SK-N-SH (cell line): Measurements from ENCODE around the gene MCM5. TPM values are rescaled to one million over a fixed set of nuclear protein-coding genes. Genes with fewer than 3 reads are reported as not detected.

Experiments
- CTCF ChIA-PET: fragments of 300-600, 350-600 bp; formaldehyde crosslinking; extraction: SDS; loops from one replicate; lab custom pipeline; 2021; lab: Yijun Ruan, JAX
- POLR2A ChIA-PET: fragments of 350-600 bp; sonication (Branson Sonifier 250); formaldehyde crosslinking; extraction: SDS; loops from one replicate; lab custom pipeline; 2020; ENCODE audit warnings: antibody characterized with exemption, inconsistent platforms; lab: Yijun Ruan, JAX
- DNase-seq: peaks from one replicate; pipeline ENCODE4 v3.0.0; 2012
- H2AFZ ChIP-seq: fragments of 200-600 bp; sonication (generic); 2 replicates; pipeline ENCODE4 v1.8.1; 2016; ENCODE audit warnings: antibody characterized with exemption, mild to moderate bottlenecking, low read depth
- H3F3A ChIP-seq: fragments of 200-600 bp; sonication (generic); replicated peaks from 2 replicates; pipeline ENCODE3; 2016; ENCODE audit warnings: antibody characterized with exemption, mild to moderate bottlenecking; ENCODE audit not compliant: insufficient read depth
- H3K27ac ChIP-seq, 2 experiments: fragments of 200-500 bp in 1 of 2; fragments of 200-600 bp in 1 of 2; sonication (Bioruptor generic) in 1 of 2; sonication (generic), shearing (Covaris generic) in 1 of 2; 2 replicates each; pipeline versions ENCODE4 v1.5.1 to v1.6.1; 2014 to 2016; ENCODE audit warnings: low read depth in 2 of 2, inconsistent platforms in 1 of 2, low read length in 1 of 2, mild to moderate bottlenecking in 1 of 2, mixed read lengths in 1 of 2
- H3K27me3 ChIP-seq: fragments of 200-600 bp; sonication (generic), shearing (Covaris generic); 2 replicates; pipeline ENCODE4 v1.6.1; 2016; ENCODE audit warnings: mixed run types; ENCODE audit not compliant: insufficient read depth
- H3K36me3 ChIP-seq, 2 experiments: fragments of 200-500 bp in 1 of 2; fragments of 200-600 bp in 1 of 2; sonication (Bioruptor generic) in 1 of 2; sonication (generic) in 1 of 2; replicated peaks in 1 of 2; 2 replicates each; pipeline versions ENCODE3 to v1.5.1; 2014 to 2016; ENCODE audit warnings: low read length in 1 of 2, mild to moderate bottlenecking in 1 of 2; ENCODE audit not compliant: insufficient read depth in 2 of 2, control insufficient read depth in 1 of 2
- H3K4me1 ChIP-seq, 2 experiments: fragments of 200-500 bp in 1 of 2; fragments of 200-600 bp in 1 of 2; sonication (Bioruptor generic) in 1 of 2; sonication (generic), shearing (Covaris generic) in 1 of 2; 2 replicates each; pipeline versions ENCODE4 v1.5.1 to v1.6.1; 2014 to 2016; ENCODE audit warnings: low read depth in 1 of 2, low read length in 1 of 2, mixed run types in 1 of 2; ENCODE audit not compliant: insufficient read depth in 2 of 2, control insufficient read depth in 1 of 2
- H3K4me2 ChIP-seq: fragments of 200-600 bp; sonication (generic), shearing (Covaris generic); 2 replicates; pipeline ENCODE4 v1.6.1; 2017; ENCODE audit warnings: mixed run types
- H3K4me3 ChIP-seq, 2 experiments: fragments of 200-500 bp in 1 of 2; fragments of 200-600 bp in 1 of 2; sonication (Bioruptor generic) in 1 of 2; sonication (generic), shearing (Covaris generic) in 1 of 2; 2 replicates each; pipeline versions ENCODE4 v1.5.1 to v1.8.1; 2014 to 2016; ENCODE audit warnings: low read depth in 2 of 2, inconsistent platforms in 1 of 2, low read length in 1 of 2, mild to moderate bottlenecking in 1 of 2, mixed read lengths in 1 of 2, moderate library complexity in 1 of 2
- H3K79me2 ChIP-seq: fragments of 200-600 bp; sonication (generic); 2 replicates; pipeline ENCODE4 v1.8.1; 2017; ENCODE audit warnings: mild to moderate bottlenecking; ENCODE audit not compliant: insufficient read depth
- H3K9ac ChIP-seq: fragments of 200-600 bp; sonication (generic); 2 replicates; pipeline ENCODE4 v1.6.1; 2017; ENCODE audit warnings: mixed run types
- H3K9me2 ChIP-seq: fragments of 200-600 bp; sonication (generic); 2 replicates; pipeline ENCODE4 v1.6.1; 2017; ENCODE audit warnings: mixed run types
- H3K9me3 ChIP-seq: fragments of 200-600 bp; sonication (generic); 2 replicates; pipeline ENCODE4 v1.6.1; 2017; ENCODE audit warnings: mixed run types, mild to moderate bottlenecking, moderate library complexity
- H4K20me1 ChIP-seq: fragments of 200-600 bp; sonication (generic); 2 replicates; pipeline ENCODE4 v1.6.1; 2017; ENCODE audit warnings: mild to moderate bottlenecking, mixed run types; ENCODE audit not compliant: insufficient read depth
- CHD2 ChIP-seq: fragments of 150-350 bp; IDR thresholded peaks from 2 replicates; pipeline ENCODE4 v1.6.1; 2018; ENCODE audit warnings: low read length; ENCODE audit not compliant: partially characterized antibody
- CTCF ChIP-seq: fragments of 200-600 bp; sonication (generic); IDR thresholded peaks from 2 replicates; pipeline ENCODE4 v1.6.1; 2017; ENCODE audit warnings: antibody characterized with exemption, mild to moderate bottlenecking, moderate library complexity
- ELF1 ChIP-seq: IDR thresholded peaks from 2 replicates; pipeline ENCODE4 v1.4.0; 2012
- EP300 ChIP-seq, 2 experiments: IDR thresholded peaks; 2 replicates each; pipeline versions ENCODE4 v1.4.0 to v1.6.1; 2012; ENCODE audit warnings: borderline replicate concordance in 1 of 2, low read depth in 1 of 2, low read length in 1 of 2
- FOSL2 ChIP-seq: IDR thresholded peaks from 2 replicates; pipeline ENCODE4 v1.4.0; 2012; ENCODE audit warnings: low read depth, mild to moderate bottlenecking, moderate library complexity, borderline replicate concordance
- FOXJ3 ChIP-seq: sonication (generic); formaldehyde crosslinking; IDR thresholded peaks from 2 replicates; pipeline ENCODE4 v1.5.1; 2020; ENCODE audit warnings: mild to moderate bottlenecking, missing genetic modification reagents
- FOXM1 ChIP-seq: IDR thresholded peaks from 2 replicates; pipeline ENCODE4 v1.4.0; 2012; ENCODE audit warnings: low read depth, mild to moderate bottlenecking
- GATA2 ChIP-seq: sonication (generic); formaldehyde crosslinking; IDR thresholded peaks from 2 replicates; pipeline ENCODE4 v1.5.0; 2020; ENCODE audit warnings: mild to moderate bottlenecking, missing genetic modification reagents
- IRF3 ChIP-seq: fragments of 150-350 bp; IDR thresholded peaks from 2 replicates; pipeline ENCODE4 v1.6.1; 2016; ENCODE audit warnings: mild to moderate bottlenecking, low read depth, low read length
- JUND ChIP-seq: IDR thresholded peaks from 2 replicates; pipeline ENCODE4 v1.4.0; 2012
- MEF2A ChIP-seq: IDR thresholded peaks from 2 replicates; pipeline ENCODE4 v1.4.0; 2012; ENCODE audit warnings: low read depth, borderline replicate concordance
- PBX3 ChIP-seq: IDR thresholded peaks from 2 replicates; pipeline ENCODE4; 2012
- POLR2AphosphoS5 ChIP-seq: IDR thresholded peaks from 2 replicates; pipeline ENCODE4 v1.6.1; 2012; ENCODE audit warnings: low read depth, low read length
- RAD21 ChIP-seq: IDR thresholded peaks from 2 replicates; pipeline ENCODE4 v1.6.1; 2012; ENCODE audit warnings: mild to moderate bottlenecking, low read length
- RCOR1 ChIP-seq: fragments of 150-350 bp; IDR thresholded peaks from 2 replicates; pipeline ENCODE4 v1.6.1; 2017; ENCODE audit warnings: antibody characterized with exemption, low read length
- REST ChIP-seq: IDR thresholded peaks from 2 replicates; pipeline ENCODE4 v1.6.1; 2012; ENCODE audit warnings: mild to moderate bottlenecking, low read depth, low read length, moderate library complexity
- SIN3A ChIP-seq: IDR thresholded peaks from 2 replicates; pipeline ENCODE4 v1.6.1; 2012; ENCODE audit warnings: low read depth, mild to moderate bottlenecking, low read length, moderate library complexity, borderline replicate concordance
- TAF1 ChIP-seq: IDR thresholded peaks from 2 replicates; pipeline ENCODE4 v1.6.1; 2012; ENCODE audit warnings: low read depth, mild to moderate bottlenecking, low read length, moderate library complexity, borderline replicate concordance
- YY1 ChIP-seq: IDR thresholded peaks from 2 replicates; pipeline ENCODE4 v1.4.0; 2012; ENCODE audit warnings: low read depth, mild to moderate bottlenecking
- WGBS: methylation state at CpG from one replicate; pipeline ENCODE4 v1.1.6; 2017; ENCODE audit warnings: low lambda C conversion rate; 5-methylcytosine and 5-hydroxymethylcytosine counted together
- polyA plus RNA-seq, 3 experiments: library from polyadenylated mRNA; depleted of rRNA; stranded (reverse); fragments of >200 nt; gene quantifications; 2 replicates each; pipeline ENCODE4 v1.2.3, GENCODE V29; 2012

The MCM5 gene
- polyA plus RNA-seq, 1 of the 3 experiments (the other 2 are of a cell fraction), result 42.9 TPM

GRCh38 chr22:35392357-35392756 is 7.6 kb upstream of the MCM5 start:
- no peak overlapping the region for H3K9ac ChIP-seq
- WGBS, result 100% methylated on average over 2 of the region's 2 CpGs
- peaks cover 0 to 9% of the 10 kb centered on the region in 2 experiments for H3K36me3 ChIP-seq
- no peak overlapping the region for H3K4me2 ChIP-seq
- no peak overlapping the region for H3K27ac ChIP-seq
- POLR2A ChIA-PET, result no interaction called here
- no peaks in the 10 kb centered on the region for H3K4me1 ChIP-seq
- H3K9me2 ChIP-seq, result no peaks in the 10 kb centered on the region
- TF ChIP-seq FOXM1 (no peak), POLR2AphosphoS5 (no peak)
- TF ChIP-seq, all 33 proteins: peak for 0
- no peaks in the 10 kb centered on the region for H4K20me1 ChIP-seq
- H2AFZ ChIP-seq, result no peak overlapping the region
- CTCF ChIA-PET, result interaction anchor here (0.9 to 1.6 kb wide), 2 partner anchors 31 to 41 kb away, joined by 3 to 6 read pairs; no protein-coding TSS in a partner anchor
- no peak for DNase-seq
- no peak overlapping the region for H3K4me3 ChIP-seq
- H3K27me3 ChIP-seq, result no peaks in the 10 kb centered on the region
- H3F3A ChIP-seq, result peaks cover 4% of the 10 kb centered on the region
- H3K79me2 ChIP-seq, result no peaks in the 10 kb centered on the region
- H3K9me3 ChIP-seq, result no peaks in the 10 kb centered on the region

- Histone ChIP-seq H3K9me3 (no peaks in the 10 kb centered on the region), H3K27me3 (no peaks in the 10 kb centered on the region), H4K20me1 (no peaks in the 10 kb centered on the region), H3K4me3 (no peak overlapping the region), H3K9ac (no peak overlapping the region), H3K9me2 (no peaks in the 10 kb centered on the region), H3K27ac (no peak overlapping the region), H3F3A (peaks cover 4% of the 10 kb centered on the region)
- no peak for DNase-seq
- POLR2A ChIA-PET, result no interaction called here
- WGBS, result 90% methylated on average over 14 of the region's 16 CpGs
- CTCF ChIA-PET, result interaction anchor here (1.1 kb wide), 1 partner anchor 8 kb away, joined by 3 read pairs; no protein-coding TSS in a partner anchor
- TF ChIP-seq JUND (no peak), REST (no peak), RAD21 (no peak), FOSL2 (no peak), CHD2 (no peak), IRF3 (no peak), RCOR1 (no peak), FOXJ3 (CRISPR knock-in tag) (no peak), YY1 (no peak), CTCF (no peak), EP300 (IDR thresholded peaks at IDR 0.05; ENCODE audit: borderline replicate concordance in 1 of 2, low read depth in 1 of 2, low read length in 1 of 2) (no peak), GATA2 (CRISPR knock-in tag) (no peak), SIN3A (no peak), ELF1 (no peak), TAF1 (no peak), FOXM1 (no peak), PBX3 (no peak), MEF2A (no peak)
- TF ChIP-seq, all 33 proteins: peak for 0
- no peak overlapping the region for H2AFZ ChIP-seq
- H3K4me2 ChIP-seq, result no peak overlapping the region
- no peaks in the 10 kb centered on the region for H3K79me2 ChIP-seq
- peaks cover 0 to 9% of the 10 kb centered on the region in 2 experiments for H3K36me3 ChIP-seq
- no peaks in the 10 kb centered on the region for H3K4me1 ChIP-seq
Measured at GRCh38 chr22:35393116-35394010, 6.6 kb upstream of the MCM5 start.
